Mesenchymal stem cell (in vitro differentiated cells and primary cell): ENCODE measurements around the gene SUSD5.

Source experiments
- DNase-seq: peaks from one replicate; pipeline ENCODE4 v3.0.0-alpha.2; 2013
- H2AFZ ChIP-seq: one replicate; pipeline ENCODE4 v1.6.1; 2013; ENCODE audit warnings: low read depth, mild to moderate bottlenecking, control low read depth, inconsistent platforms, low read length, moderate library complexity
- H2AK5ac ChIP-seq: 2 replicates; pipeline ENCODE4 v1.6.1; 2013; ENCODE audit warnings: low read length, moderate library complexity, mild to moderate bottlenecking, inconsistent platforms; ENCODE audit not compliant: severe bottlenecking
- H2BK120ac ChIP-seq: one replicate; pipeline ENCODE4 v1.6.1; 2013; ENCODE audit warnings: low read depth, mild to moderate bottlenecking, inconsistent platforms, low read length, moderate library complexity
- H2BK12ac ChIP-seq, 2 experiments: one replicate each; pipeline ENCODE4 v1.6.1; 2013; ENCODE audit warnings: inconsistent platforms in 2 of 2, low read length in 2 of 2, mild to moderate bottlenecking in 2 of 2, moderate library complexity in 2 of 2, control low read depth in 1 of 2
- H2BK15ac ChIP-seq: one replicate; pipeline ENCODE4 v1.6.1; 2013; ENCODE audit warnings: mild to moderate bottlenecking, low read depth, inconsistent platforms; ENCODE audit not compliant: poor library complexity, severe bottlenecking
- H2BK5ac ChIP-seq: 2 replicates; pipeline ENCODE4 v1.6.1; 2013; ENCODE audit warnings: low read depth, mild to moderate bottlenecking, low read length, control low read depth, inconsistent platforms; ENCODE audit not compliant: poor library complexity, severe bottlenecking
- H3K14ac ChIP-seq, 2 experiments: one replicate each; pipeline ENCODE4 v1.6.1; 2013; ENCODE audit warnings: inconsistent platforms in 2 of 2, low read length in 2 of 2, control low read depth in 1 of 2, mild to moderate bottlenecking in 1 of 2, moderate library complexity in 1 of 2
- H3K18ac ChIP-seq, 2 experiments: one replicate each; pipeline ENCODE4 v1.6.1; 2013; ENCODE audit warnings: inconsistent platforms in 2 of 2, low read length in 2 of 2, control low read depth in 1 of 2, low read depth in 1 of 2, mild to moderate bottlenecking in 1 of 2
- H3K23ac ChIP-seq, 2 experiments: one replicate each; pipeline ENCODE4 v1.6.1; 2013; ENCODE audit warnings: inconsistent platforms in 2 of 2, low read length in 2 of 2, mild to moderate bottlenecking in 2 of 2, moderate library complexity in 2 of 2, control low read depth in 1 of 2
- H3K27ac ChIP-seq: 2 replicates; pipeline ENCODE4 v1.5.1; 2013; ENCODE audit warnings: mild to moderate bottlenecking, moderate library complexity, low read length, control low read depth, inconsistent platforms; ENCODE audit not compliant: poor library complexity, severe bottlenecking
- H3K27me3 ChIP-seq, 2 experiments: 2 replicates each; pipeline versions ENCODE4 v1.6.1 to v1.7.0; 2013; ENCODE audit warnings: low read length in 2 of 2, mild to moderate bottlenecking in 2 of 2, moderate library complexity in 2 of 2, control low read depth in 1 of 2, inconsistent platforms in 1 of 2; ENCODE audit not compliant: control insufficient read depth in 1 of 2, insufficient read depth in 1 of 2
- H3K36me3 ChIP-seq, 2 experiments: 2 replicates each; pipeline versions ENCODE4 v1.6.1 to v1.7.0; 2013; ENCODE audit warnings: low read length in 2 of 2, control low read depth in 1 of 2, inconsistent platforms in 1 of 2, low read depth in 1 of 2, mild to moderate bottlenecking in 1 of 2; ENCODE audit not compliant: insufficient read depth in 2 of 2, control insufficient read depth in 1 of 2
- H3K4ac ChIP-seq, 2 experiments: one replicate each; pipeline ENCODE4 v1.6.1; 2013; ENCODE audit warnings: inconsistent platforms in 2 of 2, low read length in 2 of 2, mild to moderate bottlenecking in 2 of 2, moderate library complexity in 2 of 2, control low read depth in 1 of 2, low read depth in 1 of 2
- H3K4me1 ChIP-seq: 2 replicates; pipeline ENCODE4 v1.6.1; 2013; ENCODE audit warnings: low read depth, low read length, control low read depth; ENCODE audit not compliant: control insufficient read depth, insufficient read depth
- H3K4me2 ChIP-seq: 2 replicates; pipeline ENCODE4 v1.6.1; 2013; ENCODE audit warnings: low read length, mild to moderate bottlenecking, inconsistent platforms; ENCODE audit not compliant: poor library complexity, severe bottlenecking
- H3K4me3 ChIP-seq, 2 experiments: 2 replicates each; pipeline versions ENCODE4 v1.5.1 to v1.7.0; 2013; ENCODE audit warnings: low read length in 2 of 2, mild to moderate bottlenecking in 2 of 2, control low read depth in 1 of 2, low read depth in 1 of 2; ENCODE audit not compliant: insufficient read depth in 1 of 2
- H3K79me1 ChIP-seq: replicated peaks from 2 replicates; pipeline ENCODE4 v1.6.1; 2013; ENCODE audit warnings: mild to moderate bottlenecking, control low read depth, low read length, inconsistent platforms; ENCODE audit not compliant: poor library complexity, severe bottlenecking
- H3K9ac ChIP-seq: 2 replicates; pipeline ENCODE4 v1.7.0; 2013; ENCODE audit warnings: mild to moderate bottlenecking, low read length, moderate library complexity
- H3K9me3 ChIP-seq: 2 replicates; pipeline ENCODE4 v1.7.0; 2013; ENCODE audit warnings: mild to moderate bottlenecking, low read length; ENCODE audit not compliant: control insufficient read depth
- H4K8ac ChIP-seq: one replicate; pipeline ENCODE4 v1.6.1; 2013; ENCODE audit warnings: inconsistent platforms, mild to moderate bottlenecking, low read length, moderate library complexity
- H4K91ac ChIP-seq: one replicate; pipeline ENCODE4 v1.6.1; 2013; ENCODE audit warnings: mild to moderate bottlenecking, low read length, inconsistent platforms
- WGBS: methylation state at CpG from one replicate; pipeline ENCODE4 v1.1.7; 2013; ENCODE audit warnings: mixed read lengths; 5-methylcytosine and 5-hydroxymethylcytosine counted together

The SUSD5 gene

GRCh38 chr3:33117461-33117860 is 101.1 kb downstream of the SUSD5 start:
- peaks cover 10% of the 10 kb centered on the region for H3K4me1 ChIP-seq
- H3K27me3 ChIP-seq, result no peaks in the 10 kb centered on the region

GRCh38 chr3:33115024-33115768 is 103.4 kb downstream of the SUSD5 start:
- no peaks in the 10 kb centered on the region for H3K27me3 ChIP-seq
- no peak overlapping the region for H3K23ac ChIP-seq
- H2BK120ac ChIP-seq, result no peak overlapping the region
- peak overlapping the region; percentile 83 for H3K27ac ChIP-seq
- H3K79me1 ChIP-seq, result peaks cover 12% of the 10 kb centered on the region
- peak overlapping the region; percentile 97 for H3K9ac ChIP-seq
- H3K4me2 ChIP-seq, result peak overlapping the region; percentile 48
- H3K36me3 ChIP-seq, result peaks cover 0 to 21% of the 10 kb centered on the region in 2 experiments
- peak overlapping the region; percentile 27 to 81 for H3K4ac ChIP-seq
- DNase-seq, result peak; percentile 90
- no peak overlapping the region for H2AK5ac ChIP-seq
- H4K91ac ChIP-seq, result peak overlapping the region; percentile 61
- H3K18ac ChIP-seq, result peak overlapping the region in 1 of 2 experiments; percentile 91
- peaks cover 10% of the 10 kb centered on the region for H3K4me1 ChIP-seq
- no peak overlapping the region for H3K14ac ChIP-seq
- WGBS, result 51% methylated on average over 13 of the region's 13 CpGs
- no peak overlapping the region for H2BK12ac ChIP-seq
- no peaks in the 10 kb centered on the region for H3K9me3 ChIP-seq
- peak overlapping the region; percentile 8 to 88 for H3K4me3 ChIP-seq
- H4K8ac ChIP-seq, result peak overlapping the region; percentile 81
- H2AFZ ChIP-seq, result no peak overlapping the region
- no peak overlapping the region for H2BK5ac ChIP-seq
- H2BK15ac ChIP-seq, result no peak overlapping the region

More at GRCh38 chr3:33117461-33117860, 101.1 kb downstream of the SUSD5 start:
- no peak overlapping the region for H2AFZ ChIP-seq
- peak overlapping the region in 1 of 2 experiments; percentile 15 for H3K4ac ChIP-seq
- H3K18ac ChIP-seq, result no peak overlapping the region
- peak overlapping the region in 1 of 2 experiments; percentile 49 for H2BK12ac ChIP-seq
- no peak overlapping the region for H3K14ac ChIP-seq
- no peak overlapping the region for H3K9ac ChIP-seq
- H3K23ac ChIP-seq, result no peak overlapping the region
- no peak overlapping the region for H2BK5ac ChIP-seq
- H2AK5ac ChIP-seq, result no peak overlapping the region
- no peak overlapping the region for H3K4me3 ChIP-seq
- H3K79me1 ChIP-seq, result peaks cover 23% of the 10 kb centered on the region
- no peak overlapping the region for H2BK120ac ChIP-seq
- no peaks in the 10 kb centered on the region for H3K9me3 ChIP-seq
- H3K36me3 ChIP-seq, result peaks cover 11 to 40% of the 10 kb centered on the region in 2 experiments
- H4K91ac ChIP-seq, result no peak overlapping the region
- no peak overlapping the region for H3K27ac ChIP-seq
- WGBS, result 96% methylated on average over 3 of the region's 3 CpGs
- H2BK15ac ChIP-seq, result no peak overlapping the region
- H3K4me2 ChIP-seq, result no peak overlapping the region
- no peak overlapping the region for H4K8ac ChIP-seq
- no peak for DNase-seq

GRCh38 chr3:33114622-33115023 is 104.0 kb downstream of the SUSD5 start:
- WGBS, result 48% methylated on average over 14 of the region's 14 CpGs
- Histone ChIP-seq H4K91ac (peak overlapping the region; percentile 61), H3K9me3 (no peaks in the 10 kb centered on the region), H3K4me2 (peak overlapping the region; percentile 48), H2BK12ac (no peak overlapping the region), H3K79me1 (peaks cover 11% of the 10 kb centered on the region), H3K27ac (peak overlapping the region; percentile 83), H3K4ac (peak overlapping the region; percentile 27 to 81), H2AK5ac (no peak overlapping the region), H3K4me3 (peak overlapping the region in 1 of 2 experiments; percentile 88), H4K8ac (peak overlapping the region; percentile 81), H2AFZ (no peak overlapping the region), H2BK5ac (no peak overlapping the region), H3K9ac (peak overlapping the region; percentile 97), H2BK15ac (peak overlapping the region; percentile 73), H3K18ac (peak overlapping the region in 1 of 2 experiments; percentile 91), H3K27me3 (no peaks in the 10 kb centered on the region), H3K23ac (no peak overlapping the region), H3K14ac (no peak overlapping the region), H3K36me3 (peaks cover 0 to 18% of the 10 kb centered on the region in 2 experiments), H2BK120ac (no peak overlapping the region), H3K4me1 (peaks cover 10% of the 10 kb centered on the region)
- DNase-seq, result no peak

- DNase-seq, result peak; percentile 96
- Histone ChIP-seq H4K8ac (peak within 1 kb of the TSS; percentile 92), H2BK120ac (peak within 1 kb of the TSS; percentile 84), H3K27me3 (no peaks in the 10 kb centered on the region), H3K27ac (peak within 1 kb of the TSS; percentile 91), H3K4me3 (peak within 1 kb of the TSS; percentile 87 to 88), H3K23ac (peak within 1 kb of the TSS; percentile 84 to 94), H3K9ac (peak within 1 kb of the TSS; percentile 97), H3K4ac (peak within 1 kb of the TSS; percentile 93 to 99), H3K79me1 (peaks cover 10% of the 10 kb centered on the region), H2BK15ac (peak within 1 kb of the TSS; percentile 80), H2BK5ac (peak within 1 kb of the TSS; percentile 61), H3K18ac (peak within 1 kb of the TSS; percentile 100), H3K4me1 (peaks cover 10% of the 10 kb centered on the region), H3K14ac (peak within 1 kb of the TSS in 1 of 2 experiments; percentile 100), H4K91ac (peak within 1 kb of the TSS; percentile 99), H3K36me3 (peaks cover 0 to 18% of the 10 kb centered on the region in 2 experiments), H3K9me3 (no peaks in the 10 kb centered on the region), H2BK12ac (peak within 1 kb of the TSS; percentile 51 to 83), H2AK5ac (no peak within 1 kb of the TSS), H3K4me2 (peak within 1 kb of the TSS; percentile 86), H2AFZ (peak within 1 kb of the TSS; percentile 98)
- WGBS, result 1% methylated on average over 98 of the region's 98 CpGs
Measured at GRCh38 chr3:33113772-33114621, 104.6 kb downstream of the SUSD5 start, which contains the start of gene CRTAP. CRTAP (plus strand) TSS chr3:33114014; CDS start chr3:33114078, 64 bp downstream.
